Activated CD4-positive, alpha-beta memory T cell treated with anti-CD3 and anti-CD28 coated beads, Interleukin-2, amount 10 ng/mL, durations not matched to agents 7 days and 5 days (primary cell): ENCODE data around the gene STIMATE. TPM values are rescaled to one million over a fixed set of nuclear protein-coding genes. Genes with fewer than 3 reads are reported as not detected.

Source experiments
- CTCF ChIA-PET: fragments of 350-600 bp; sonication (Branson Sonifier 250); formaldehyde crosslinking; loops from one replicate; lab custom pipeline; 2021; ENCODE audit warnings: antibody characterized with exemption, inconsistent platforms; lab: Charles Lee
- POLR2A ChIA-PET: fragments of 350-600 bp; sonication (Branson Sonifier 250); formaldehyde crosslinking; loops from one replicate; lab custom pipeline; 2021; ENCODE audit warnings: antibody characterized with exemption; lab: Charles Lee
- DNase-seq: peaks from one replicate; pipeline ENCODE4 v3.0.0-alpha.2; 2020
- H3K27ac Mint-ChIP-seq: one replicate; pipeline ENCODE4 v1.8.0; 2021; ENCODE audit warnings: mild to moderate bottlenecking, mixed read lengths
- H3K27me3 Mint-ChIP-seq: one replicate; pipeline ENCODE4 v1.8.0; 2021; ENCODE audit warnings: mixed read lengths
- H3K36me3 Mint-ChIP-seq: one replicate; pipeline ENCODE4 v1.8.0; 2021; ENCODE audit warnings: low read depth, mixed read lengths
- H3K4me1 Mint-ChIP-seq: one replicate; pipeline ENCODE4 v1.8.0; 2021; ENCODE audit warnings: mixed read lengths
- H3K4me3 Mint-ChIP-seq: one replicate; pipeline ENCODE4 v1.8.0; 2021; ENCODE audit warnings: mild to moderate bottlenecking, mixed read lengths
- H3K9me3 Mint-ChIP-seq: one replicate; pipeline ENCODE4 v1.8.0; 2021; ENCODE audit warnings: mixed read lengths
- total RNA-seq, 2 experiments: library from RNA; stranded (reverse); gene quantifications; one replicate each; pipeline ENCODE4 v1.2.3, GENCODE V29; 2021

Gene STIMATE
- total RNA-seq, 2 experiments from 2014 or later = 31.9 to 34.7 TPM

DNA sequence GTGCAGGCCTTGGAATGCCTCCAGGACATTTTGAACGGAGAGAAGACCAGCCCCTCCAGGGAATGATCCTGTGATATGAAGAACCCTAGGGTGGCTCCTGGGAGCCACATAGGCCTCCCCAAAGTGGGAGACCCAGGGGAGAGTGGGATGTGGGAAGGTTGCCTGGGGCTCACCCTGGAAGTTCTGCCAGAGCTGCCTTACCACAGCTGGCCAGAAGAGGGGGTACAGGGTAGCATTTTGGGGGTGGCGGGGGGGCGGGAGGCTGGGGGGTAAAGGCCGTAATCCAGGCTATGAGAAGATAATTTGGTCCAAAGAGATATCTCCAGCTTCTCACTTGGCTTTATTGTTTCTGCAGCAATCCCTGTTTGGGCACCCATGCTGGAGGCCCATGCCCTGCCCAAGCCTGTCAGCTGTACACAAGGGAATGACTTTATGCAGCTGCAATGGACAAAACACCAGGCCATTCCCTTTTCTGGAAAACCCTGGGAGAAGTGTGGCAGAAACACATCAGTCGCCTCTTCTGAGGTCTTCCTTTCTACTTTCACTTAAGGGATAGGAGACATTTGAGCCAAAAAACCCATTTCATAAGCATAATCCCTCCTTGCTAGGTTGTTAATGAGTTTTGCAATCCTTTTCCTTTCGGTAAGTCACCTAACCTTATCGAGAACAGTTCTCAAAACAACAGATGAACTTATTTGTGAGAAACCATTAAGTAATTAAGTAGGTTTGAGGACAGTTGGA, 51.5 kb downstream of the STIMATE start:
- Mint-ChIP-seq H3K36me3 (peaks cover 7% of the 10 kb centered on the region), H3K9me3 (no peaks in the 10 kb centered on the region), H3K27me3 (no peaks in the 10 kb centered on the region), H3K27ac (no peak overlapping the region), H3K4me3 (no peak overlapping the region), H3K4me1 (no peaks in the 10 kb centered on the region)
- POLR2A ChIA-PET = interaction anchor here (0.6 kb wide), 1 partner anchor 157 kb away, joined by 3 read pairs; no protein-coding TSS in a partner anchor
- CTCF ChIA-PET = interaction anchor here (0.8 to 1.4 kb wide), 8 partner anchors 8 to 256 kb away, joined by 3 to 4 read pairs (median 3); partner anchors contain the start of genes GLT8D1 and SPCS1
- DNase-seq = no peak

DNA sequence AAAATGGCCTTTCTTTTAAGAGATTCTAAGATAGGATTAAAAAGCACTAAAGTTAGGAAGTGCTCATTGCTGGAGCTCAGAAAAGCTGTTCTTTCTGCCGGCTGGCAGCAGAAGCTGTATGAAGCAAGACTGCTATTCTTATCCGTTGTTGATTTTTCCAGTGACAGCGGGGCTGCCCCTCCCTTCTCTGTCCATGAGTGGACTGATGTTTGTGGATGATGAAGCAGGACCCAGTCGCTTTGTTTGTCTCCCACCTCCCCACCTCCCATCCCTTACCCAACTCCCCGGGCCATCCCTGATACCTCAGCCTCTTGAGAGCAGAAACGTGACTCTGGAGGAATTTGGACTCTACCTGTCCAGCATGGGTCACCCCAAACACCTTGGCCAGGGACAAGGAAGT, 52.2 kb downstream of the STIMATE start:
- Mint-ChIP-seq H3K4me1 (peaks cover under 1% of the 10 kb centered on the region), H3K27ac (no peak overlapping the region), H3K9me3 (no peaks in the 10 kb centered on the region), H3K4me3 (no peak overlapping the region), H3K36me3 (peaks cover 9% of the 10 kb centered on the region), H3K27me3 (no peaks in the 10 kb centered on the region)
- no peak for DNase-seq
- POLR2A ChIA-PET = interaction anchor here (0.6 kb wide), 1 partner anchor 157 kb away, joined by 3 read pairs; no protein-coding TSS in a partner anchor
- CTCF ChIA-PET = interaction anchor here (1.1 to 1.3 kb wide), 4 partner anchors 9 to 140 kb away, joined by 3 to 4 read pairs (median 3); partner anchors contain the start of genes GLT8D1 and SPCS1

DNA sequence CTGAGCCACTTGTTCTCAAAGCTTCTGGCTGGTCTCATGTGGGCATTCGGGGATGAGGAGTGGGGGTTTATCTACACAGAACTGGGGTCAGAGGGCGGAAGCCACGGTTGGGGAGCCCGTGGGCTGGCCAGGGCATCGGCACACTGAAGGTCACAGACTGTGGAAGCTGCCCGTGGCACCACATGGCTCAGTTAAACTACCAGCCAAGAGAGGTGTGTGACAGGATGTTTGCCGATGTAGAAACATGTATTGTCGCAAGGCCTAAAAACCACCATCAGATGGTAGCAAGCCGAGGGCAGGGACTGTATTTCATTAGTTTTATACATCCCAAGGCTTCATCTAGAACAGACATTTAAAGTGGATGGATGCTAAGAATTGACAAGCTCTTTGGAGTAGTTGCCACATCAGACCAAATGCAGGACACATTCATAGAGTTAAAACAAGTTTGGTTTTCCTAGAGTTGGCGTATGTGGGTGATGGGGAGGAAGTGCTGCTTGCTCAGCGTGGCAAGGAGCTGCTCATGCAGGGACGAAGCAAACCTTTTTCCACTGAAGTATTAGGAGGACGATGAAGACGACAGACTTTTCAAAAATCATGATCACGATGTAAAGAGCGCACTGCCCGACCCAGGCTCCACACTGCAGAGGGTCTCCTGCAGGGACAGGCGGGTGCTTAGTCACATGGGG, 52.9 kb downstream of the STIMATE start:
- Mint-ChIP-seq H3K27me3 (no peaks in the 10 kb centered on the region), H3K9me3 (no peaks in the 10 kb centered on the region), H3K27ac (no peak overlapping the region), H3K4me3 (no peak overlapping the region), H3K4me1 (peaks cover 6% of the 10 kb centered on the region), H3K36me3 (peaks cover 9% of the 10 kb centered on the region)
- DNase-seq = no peak
- ChIA-PET CTCF (interaction anchor here (1.0 to 1.2 kb wide), 4 partner anchors 9 to 139 kb away, joined by 3 to 4 read pairs (median 4); partner anchors contain the start of genes GLT8D1, MUSTN1 and SPCS1), POLR2A (no interaction called here)

DNA sequence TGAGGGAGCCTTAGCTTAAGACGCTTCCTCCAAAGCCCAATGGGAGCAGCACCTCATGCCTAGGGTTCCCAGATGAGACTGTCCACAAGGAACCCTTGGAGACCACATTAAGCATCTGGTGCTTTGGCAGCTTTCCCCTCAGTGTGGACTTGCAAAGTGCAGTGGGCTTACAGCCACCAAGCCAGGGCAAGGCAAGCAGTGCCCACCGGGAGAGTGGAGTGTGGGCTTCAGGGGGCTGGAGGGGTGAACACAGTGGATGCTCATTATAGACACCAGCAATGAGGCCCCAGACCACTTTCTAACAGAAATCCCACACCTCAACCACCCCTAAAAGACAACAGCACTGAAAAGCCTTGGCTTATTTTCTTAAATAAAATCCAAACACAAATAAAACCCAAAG, 53.5 kb downstream of the STIMATE start:
- Mint-ChIP-seq H3K4me3 (no peak overlapping the region), H3K36me3 (peaks cover 9% of the 10 kb centered on the region), H3K9me3 (no peaks in the 10 kb centered on the region), H3K4me1 (peaks cover 12% of the 10 kb centered on the region), H3K27ac (no peak overlapping the region), H3K27me3 (no peaks in the 10 kb centered on the region)
- POLR2A ChIA-PET = no interaction called here
- CTCF ChIA-PET = interaction anchor here (1.0 kb wide), 1 partner anchor 9 kb away, joined by 4 read pairs; the partner anchor contains the start of gene MUSTN1
- DNase-seq = no peak

DNA sequence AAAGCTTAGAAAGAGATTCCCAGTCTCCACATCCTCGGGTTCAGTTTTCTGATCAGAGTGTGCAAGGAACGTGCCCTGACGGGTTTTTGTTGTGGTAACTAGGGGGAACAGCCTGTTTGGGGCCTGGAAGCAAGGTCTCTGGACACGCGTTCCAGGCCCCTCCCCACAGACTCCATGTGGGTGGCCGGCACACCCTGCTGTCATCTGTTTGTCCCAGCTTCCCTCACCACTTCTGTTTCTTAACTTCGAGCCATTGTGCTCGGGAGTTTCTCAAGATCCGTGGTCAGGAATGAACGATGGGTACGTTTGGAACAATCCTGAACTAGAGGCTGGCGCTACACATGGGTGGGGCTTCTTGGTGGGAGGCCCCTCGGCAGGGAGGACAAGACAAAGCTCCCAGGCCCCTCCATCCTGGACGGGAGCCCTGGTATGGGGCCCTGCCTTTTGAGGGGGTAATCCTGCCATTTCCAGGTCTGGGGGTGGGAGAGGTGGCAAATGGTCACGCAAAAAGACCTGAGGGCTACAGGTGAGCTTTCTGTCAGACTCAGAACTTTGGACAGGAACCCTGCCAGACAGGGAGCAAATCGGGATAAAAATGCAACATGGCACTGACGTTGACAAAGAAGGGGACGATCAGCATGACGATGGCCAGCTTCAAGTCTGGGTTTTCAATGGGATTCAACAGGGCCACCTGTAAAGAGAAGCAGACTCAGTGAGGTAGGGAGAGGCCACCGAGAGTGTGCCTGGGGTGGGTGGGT, 54.1 kb downstream of the STIMATE start:
- ChIA-PET CTCF (interaction anchor here (1.0 kb wide), 1 partner anchor 8 kb away, joined by 4 read pairs; the partner anchor contains the start of gene MUSTN1), POLR2A (no interaction called here)
- H3K27ac Mint-ChIP-seq = no peak overlapping the region
- no peak overlapping the region for H3K4me3 Mint-ChIP-seq
- peaks cover 12% of the 10 kb centered on the region for H3K36me3 Mint-ChIP-seq
- no peaks in the 10 kb centered on the region for H3K27me3 Mint-ChIP-seq
- no peaks in the 10 kb centered on the region for H3K9me3 Mint-ChIP-seq
- peaks cover 18% of the 10 kb centered on the region for H3K4me1 Mint-ChIP-seq
- DNase-seq = no peak

DNA sequence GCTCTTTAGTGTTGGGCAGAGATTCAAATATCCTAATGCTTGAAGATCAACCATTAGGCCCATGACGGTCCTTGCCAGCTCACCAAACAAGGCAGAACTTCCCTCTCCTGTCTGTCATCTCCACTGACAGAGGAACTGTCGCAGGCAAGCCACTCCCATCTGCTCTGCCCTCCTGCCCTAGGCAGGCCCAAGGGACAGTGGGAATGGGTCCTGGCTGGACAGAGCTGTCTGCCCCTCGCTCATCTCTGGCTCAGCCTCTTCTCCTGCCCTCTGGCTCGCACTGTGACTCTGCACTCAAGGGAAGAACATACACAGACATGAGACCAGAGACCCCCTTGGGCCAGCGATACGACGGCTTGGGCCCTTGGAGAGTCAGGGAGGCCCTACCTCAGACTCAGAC, 54.9 kb downstream of the STIMATE start:
- CTCF ChIA-PET = no interaction called here
- no peak for DNase-seq
- no peaks in the 10 kb centered on the region for H3K27me3 Mint-ChIP-seq
- H3K36me3 Mint-ChIP-seq = peaks cover 15% of the 10 kb centered on the region
- H3K27ac Mint-ChIP-seq = no peak overlapping the region
- POLR2A ChIA-PET = no interaction called here
- H3K9me3 Mint-ChIP-seq = no peaks in the 10 kb centered on the region
- peaks cover 26% of the 10 kb centered on the region for H3K4me1 Mint-ChIP-seq
- H3K4me3 Mint-ChIP-seq = no peak overlapping the region

DNA sequence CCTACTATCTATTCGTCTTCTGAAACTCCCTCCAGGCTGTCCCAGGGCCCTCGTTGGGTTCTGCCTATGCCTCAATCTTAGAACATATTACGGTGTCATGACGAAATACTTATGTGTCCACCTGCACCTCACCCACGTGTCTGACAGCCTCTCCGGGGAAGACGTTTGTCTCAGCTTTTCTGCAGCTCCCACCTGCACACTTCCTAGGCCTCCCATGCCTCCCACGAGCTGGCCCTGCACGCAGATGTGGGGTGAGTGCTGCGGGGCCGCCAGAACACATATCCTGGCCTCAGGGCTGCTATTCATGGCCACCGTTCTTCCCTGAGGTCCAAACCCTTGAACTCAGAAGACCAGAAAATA, 55.4 kb downstream of the STIMATE start:
- CTCF ChIA-PET = no interaction called here
- no peaks in the 10 kb centered on the region for H3K9me3 Mint-ChIP-seq
- H3K27ac Mint-ChIP-seq = no peak overlapping the region
- H3K36me3 Mint-ChIP-seq = peaks cover 15% of the 10 kb centered on the region
- DNase-seq = no peak
- no peak overlapping the region for H3K4me3 Mint-ChIP-seq
- POLR2A ChIA-PET = no interaction called here
- no peaks in the 10 kb centered on the region for H3K27me3 Mint-ChIP-seq
- H3K4me1 Mint-ChIP-seq = peaks cover 30% of the 10 kb centered on the region

DNA sequence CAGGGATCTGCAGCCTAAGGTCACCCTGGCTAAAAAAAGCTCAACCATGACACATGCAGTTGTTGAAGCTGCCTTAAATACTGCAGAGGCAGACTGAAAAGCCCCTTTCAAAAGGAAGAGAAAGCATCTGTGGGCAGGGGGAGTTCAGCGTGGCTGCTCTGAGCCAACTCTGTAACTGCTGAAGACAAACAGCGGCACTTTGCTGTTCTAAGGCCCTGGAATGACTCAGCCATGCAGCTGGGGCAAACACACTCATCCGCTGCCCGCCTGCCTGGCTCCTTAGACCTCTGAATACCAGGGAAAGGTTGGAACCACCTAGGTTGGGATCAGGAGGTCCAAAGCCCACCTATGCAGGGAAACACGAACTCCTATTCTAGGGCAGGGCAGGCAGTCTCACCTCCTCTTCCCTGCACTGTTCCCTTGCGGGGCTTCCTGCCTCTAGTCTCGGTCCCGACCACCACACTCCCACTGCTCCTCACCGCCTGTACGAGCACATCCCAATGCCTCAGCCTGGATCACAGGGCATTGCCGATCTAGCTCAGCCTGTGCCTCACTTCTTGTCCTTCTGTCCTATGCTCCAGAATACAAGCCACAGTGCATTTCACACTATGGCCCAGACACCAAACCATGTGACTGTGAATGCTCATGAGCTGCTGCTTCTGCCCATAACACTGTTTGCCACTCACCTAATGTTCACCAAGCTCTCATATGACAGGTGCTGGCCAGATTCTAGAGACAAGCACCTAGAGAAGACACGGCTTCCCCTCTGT, 56.0 kb downstream of the STIMATE start:
- CTCF ChIA-PET = no interaction called here
- Mint-ChIP-seq H3K27ac (no peak overlapping the region), H3K36me3 (peaks cover 15% of the 10 kb centered on the region), H3K4me3 (no peak overlapping the region), H3K9me3 (no peaks in the 10 kb centered on the region), H3K4me1 (peaks cover 33% of the 10 kb centered on the region), H3K27me3 (no peaks in the 10 kb centered on the region)
- POLR2A ChIA-PET = no interaction called here
- no peak for DNase-seq

DNA sequence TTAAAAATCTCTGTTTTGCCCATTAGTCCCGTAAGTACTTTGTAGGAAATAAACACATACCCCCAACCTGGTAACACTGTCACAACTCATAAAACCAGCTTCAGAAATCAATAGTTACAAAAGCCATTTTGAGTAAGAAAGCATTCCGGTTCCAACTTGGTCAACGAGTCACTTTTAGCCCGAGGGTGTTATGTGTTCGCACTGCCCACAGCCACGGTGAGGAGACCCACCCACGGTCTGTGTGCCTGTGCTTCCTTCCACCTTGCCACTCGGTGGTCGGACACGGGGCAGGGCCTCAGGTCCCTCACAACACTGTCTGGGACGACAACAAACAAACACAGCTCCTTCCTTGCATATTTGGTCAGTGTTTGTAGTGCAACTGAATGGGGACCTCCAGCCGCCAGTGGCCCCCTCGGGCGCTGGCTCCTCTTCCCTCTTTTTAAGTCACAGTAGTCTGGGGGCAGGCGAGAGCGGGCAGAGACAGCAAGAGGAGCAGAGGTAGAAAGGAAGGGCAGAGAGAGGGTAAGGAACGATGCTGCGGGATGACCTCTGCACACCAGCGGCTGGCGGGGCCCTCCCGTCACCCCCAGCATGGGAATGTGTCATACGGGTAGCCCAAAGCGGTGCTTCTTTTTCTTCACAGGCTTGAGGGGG, 57.3 kb downstream of the STIMATE start:
- Mint-ChIP-seq H3K4me1 (peaks cover 35% of the 10 kb centered on the region), H3K4me3 (no peak overlapping the region), H3K36me3 (peaks cover 15% of the 10 kb centered on the region), H3K9me3 (no peaks in the 10 kb centered on the region), H3K27ac (no peak overlapping the region), H3K27me3 (no peaks in the 10 kb centered on the region)
- ChIA-PET CTCF (no interaction called here), POLR2A (interaction anchor here (0.9 to 2.1 kb wide), 2 partner anchors 9 to 17 kb away, joined by 3 to 10 read pairs; no protein-coding TSS in a partner anchor)
- no peak for DNase-seq

DNA sequence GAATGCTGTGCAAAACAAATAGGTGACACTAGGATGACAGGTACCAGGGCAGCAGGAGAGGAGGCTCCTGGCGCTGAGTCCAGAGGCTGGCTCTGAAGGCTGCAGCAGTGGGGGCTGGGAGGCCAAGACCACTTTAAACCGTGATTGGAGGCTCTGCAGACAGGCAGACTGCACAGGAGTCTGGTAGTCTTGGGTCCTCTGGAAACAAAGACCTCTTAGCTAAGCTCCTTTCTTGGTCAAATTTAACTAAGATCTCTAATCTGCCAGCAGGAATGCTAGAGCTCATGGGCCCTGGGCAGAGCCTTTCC, 58.1 kb downstream of the STIMATE start:
- Mint-ChIP-seq H3K4me1 (peaks cover 35% of the 10 kb centered on the region), H3K4me3 (no peak overlapping the region), H3K36me3 (peaks cover 10% of the 10 kb centered on the region), H3K9me3 (no peaks in the 10 kb centered on the region), H3K27me3 (no peaks in the 10 kb centered on the region), H3K27ac (no peak overlapping the region)
- DNase-seq = no peak
- POLR2A ChIA-PET = interaction anchor here (0.9 to 2.1 kb wide), 4 partner anchors 10 to 68 kb away, joined by 3 to 10 read pairs (median 4); partner anchors contain the start of gene NEK4
- CTCF ChIA-PET = interaction anchor here (1.2 to 3.2 kb wide), 4 partner anchors 10 to 54 kb away, joined by 4 to 13 read pairs (median 6); no protein-coding TSS in a partner anchor

DNA sequence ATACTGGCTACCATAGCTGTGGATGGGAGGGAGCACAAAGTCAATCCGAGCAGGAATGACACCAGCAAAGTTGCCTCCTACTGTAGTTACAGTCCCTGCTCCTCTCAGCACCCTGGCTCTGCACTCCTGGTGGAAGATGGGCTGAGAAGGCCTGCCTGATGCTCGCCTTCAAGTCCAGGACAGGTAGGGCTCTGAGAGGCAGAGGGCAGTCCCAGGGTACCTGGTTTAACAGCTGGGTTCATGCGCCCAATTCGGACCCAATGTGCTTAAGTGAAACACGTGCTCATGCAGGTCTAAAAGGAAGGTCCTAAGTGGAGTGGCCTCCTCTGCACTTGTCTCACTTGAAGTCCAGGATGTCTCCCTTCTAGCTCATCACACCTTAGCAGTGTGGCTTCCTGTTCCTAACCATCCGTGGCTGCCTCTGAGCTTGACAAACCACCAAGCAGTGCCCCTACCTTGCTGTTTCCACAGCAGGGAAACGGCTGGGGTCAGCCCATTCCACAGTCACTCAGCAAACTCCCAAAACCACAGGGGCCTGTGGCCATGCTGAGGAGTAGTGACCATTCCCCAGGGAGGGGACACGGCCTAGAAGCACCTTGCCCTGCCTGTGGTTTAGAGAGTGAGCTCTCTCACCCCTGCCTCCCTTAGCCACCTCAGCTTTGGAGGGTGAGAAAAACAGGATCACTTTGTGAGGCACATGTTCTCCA, 58.6 kb downstream of the STIMATE start:
- H3K9me3 Mint-ChIP-seq = no peaks in the 10 kb centered on the region
- CTCF ChIA-PET = interaction anchor here (1.2 to 3.2 kb wide), 4 partner anchors 10 to 55 kb away, joined by 4 to 13 read pairs (median 6); no protein-coding TSS in a partner anchor
- DNase-seq = peak; percentile 59
- H3K36me3 Mint-ChIP-seq = peaks cover 10% of the 10 kb centered on the region
- H3K27me3 Mint-ChIP-seq = no peaks in the 10 kb centered on the region
- peaks cover 35% of the 10 kb centered on the region for H3K4me1 Mint-ChIP-seq
- POLR2A ChIA-PET = interaction anchor here (1.3 to 2.1 kb wide), 3 partner anchors 15 to 67 kb away, joined by 3 to 10 read pairs (median 5); partner anchors contain the start of gene NEK4
- no peak overlapping the region for H3K4me3 Mint-ChIP-seq
- H3K27ac Mint-ChIP-seq = peak overlapping the region; percentile 26
